Endothelial cell of umbilical vein (primary cell): ENCODE results near the gene CERK. TPM values are rescaled to one million over a fixed set of nuclear protein-coding genes. Genes with fewer than 3 reads are reported as not detected.

ENCODE experiments used
- BruUV-seq: library from RNA; stranded (reverse); fragments of 400-500 nt; replicated peaks from 2 replicates; lab custom pipeline; 2021; lab: Mats Ljungman, UMichigan
- CTCF ChIA-PET: fragments of 300-600, 350-600 bp; sonication (Branson Sonifier 250); formaldehyde crosslinking; loops from one replicate; lab custom pipeline; 2021; ENCODE audit warnings: antibody characterized with exemption, inconsistent platforms; lab: Charles Lee
- POLR2A ChIA-PET: fragments of 300-600, 350-600 bp; sonication (Branson Sonifier 250); formaldehyde crosslinking; loops from one replicate; lab custom pipeline; 2021; ENCODE audit warnings: antibody characterized with exemption, inconsistent platforms; lab: Charles Lee
- DNase-seq: peaks from one replicate; pipeline ENCODE4 v3.0.0-alpha.2; 2011; ENCODE audit warnings: low read depth, low spot score
- FAIRE-seq: peaks from 2 replicates; lab custom pipeline; 2011; peaks lifted over from hg19 to GRCh38; lab: Jason Lieb, UNC
- H2AFZ ChIP-seq: 2 replicates; pipeline ENCODE4 v1.6.0; 2012; ENCODE audit warnings: low read depth, low read length, control low read depth, inconsistent platforms
- H3K27ac ChIP-seq: 2 replicates; pipeline ENCODE4 v1.5.1; 2011; ENCODE audit warnings: low read depth, mild to moderate bottlenecking, control low read depth, low read length, moderate library complexity; ENCODE audit not compliant: insufficient read depth
- H3K27me3 ChIP-seq, 2 experiments: 2 replicates each; pipeline versions ENCODE4 v1.6.0 to v1.6.1; 2011; ENCODE audit warnings: low read length in 2 of 2, mixed read lengths in 1 of 2; ENCODE audit not compliant: control insufficient read depth in 2 of 2, insufficient read depth in 2 of 2
- H3K36me3 ChIP-seq, 2 experiments: 2 replicates in 1 of 2; 3 replicates in 1 of 2; pipeline ENCODE4 v1.5.1; 2011; ENCODE audit warnings: low read length in 2 of 2, mild to moderate bottlenecking in 1 of 2, moderate library complexity in 1 of 2; ENCODE audit not compliant: control insufficient read depth in 2 of 2, insufficient read depth in 2 of 2; ENCODE audit errors: extremely low read depth in 1 of 2
- H3K4me1 ChIP-seq: 3 replicates; pipeline ENCODE4 v1.5.1; 2011; ENCODE audit warnings: mild to moderate bottlenecking, low read length; ENCODE audit not compliant: control insufficient read depth, insufficient read depth; ENCODE audit errors: extremely low read depth
- H3K4me2 ChIP-seq: 2 replicates; pipeline ENCODE4 v1.6.1; 2011; ENCODE audit warnings: low read length, control low read depth, mixed read lengths; ENCODE audit not compliant: insufficient read depth
- H3K4me3 ChIP-seq, 3 experiments: fragments of 200-600 bp in 1 of 3; sonication (generic), shearing (Covaris generic) in 1 of 3; replicated peaks in 1 of 3; 2 replicates each; pipeline ENCODE4 v1.5.1; 2011 to 2016; ENCODE audit warnings: control low read depth in 3 of 3, low read length in 3 of 3, mild to moderate bottlenecking in 2 of 3, inconsistent platforms in 1 of 3, low read depth in 1 of 3, moderate library complexity in 1 of 3; ENCODE audit not compliant: insufficient read depth in 1 of 3
- H3K79me2 ChIP-seq: 2 replicates; pipeline ENCODE4 v1.6.0; 2012; ENCODE audit warnings: low read length, inconsistent platforms; ENCODE audit not compliant: control insufficient read depth, insufficient read depth
- H3K9ac ChIP-seq: replicated peaks from 2 replicates; pipeline ENCODE3; 2011; ENCODE audit warnings: low read length, control low read depth; ENCODE audit not compliant: insufficient read depth; ENCODE audit errors: extremely low read depth
- H3K9me1 ChIP-seq: replicated peaks from 3 replicates; pipeline ENCODE4 v1.6.0; 2011; ENCODE audit warnings: mild to moderate bottlenecking, low read length; ENCODE audit not compliant: control insufficient read depth, insufficient read depth; ENCODE audit errors: extremely low read depth
- H3K9me3 ChIP-seq: replicated peaks from 2 replicates; pipeline ENCODE4 v1.5.1; 2012; ENCODE audit warnings: low read length, inconsistent platforms; ENCODE audit not compliant: control insufficient read depth, insufficient read depth
- H4K20me1 ChIP-seq: replicated peaks from 2 replicates; pipeline ENCODE3; 2011; ENCODE audit warnings: mild to moderate bottlenecking, low read length; ENCODE audit not compliant: control insufficient read depth, insufficient read depth; ENCODE audit errors: extremely low read depth
- EZH2 ChIP-seq: IDR thresholded peaks from 2 replicates; pipeline ENCODE4 v1.6.1; 2012; ENCODE audit warnings: borderline replicate concordance, low read depth, mild to moderate bottlenecking, moderate library complexity, low read length, inconsistent platforms; ENCODE audit not compliant: severe bottlenecking
- FOS ChIP-seq: IDR thresholded peaks from 2 replicates; pipeline ENCODE4 v1.6.1; 2011; ENCODE audit warnings: mild to moderate bottlenecking, low read length, moderate library complexity, borderline replicate concordance; ENCODE audit not compliant: insufficient read depth
- GATA2 ChIP-seq: IDR thresholded peaks from 2 replicates; pipeline ENCODE4 v1.7.0; 2011; ENCODE audit warnings: low read depth, mild to moderate bottlenecking, moderate library complexity, mixed read lengths, low read length; ENCODE audit not compliant: insufficient read length, insufficient read depth
- JUN ChIP-seq: IDR thresholded peaks from 2 replicates; pipeline ENCODE4 v1.6.1; 2011; ENCODE audit warnings: borderline replicate concordance, low read depth; ENCODE audit not compliant: insufficient read length, insufficient read depth
- MYC ChIP-seq: IDR thresholded peaks from one replicate; pipeline ENCODE4 v1.6.1; 2011; ENCODE audit warnings: mild to moderate bottlenecking, low read depth, low read length
- POLR2A ChIP-seq: IDR thresholded peaks from 2 replicates; pipeline ENCODE4 v1.6.1; 2012; ENCODE audit warnings: low read depth, mild to moderate bottlenecking, control low read depth, low read length
- POLR2AphosphoS5 ChIP-seq: IDR thresholded peaks from 2 replicates; pipeline ENCODE4 v1.6.1; 2012; ENCODE audit warnings: low read depth, mild to moderate bottlenecking, control low read depth, low read length, moderate library complexity; ENCODE audit not compliant: insufficient read depth
- dilution Hi-C: fragments of 300-500 bp; cut with MboI; formaldehyde crosslinking; loops from one replicate; pipeline ENCODE4 v1.15.0; 2019; ENCODE audit warnings: low sequenced_read_pairs; ENCODE audit not compliant: extremely low pct_ligation_motif_present
- intact Hi-C: fragments of 100-400 bp; cut with micrococcal nuclease; formaldehyde crosslinking; loops from one replicate; pipeline ENCODE4 v1.10.0; 2022
- polyA plus RNA-seq, 4 experiments: library from polyadenylated mRNA; depleted of rRNA in 3 of 4; stranded (reverse) in 3 of 4; unstranded in 1 of 4; fragments of >200 nt; gene quantifications; 2 replicates each; pipeline versions ENCODE4 v1.2.1 to v1.2.3, GENCODE V29; 2011 to 2012; ENCODE audit warnings: missing spikeins in 1 of 4
- total RNA-seq: library from RNA; stranded (reverse); gene quantifications from 2 replicates; pipeline ENCODE4 v1.2.3, GENCODE V29; 2021
- TF ChIP-seq, protein P1 (sequence below), 2 donors: IDR thresholded peaks; 1 replicate in 1 of 2; 2 replicates in 1 of 2; pipeline ENCODE4 v1.5.1; 2011; ENCODE audit warnings: low read length in 2 of 2, mild to moderate bottlenecking in 2 of 2, moderate library complexity in 2 of 2, control low read depth in 1 of 2, inconsistent platforms in 1 of 2, low read depth in 1 of 2; ENCODE audit not compliant: insufficient read depth in 1 of 2; ENCODE audit errors: extremely low read depth in 1 of 2
- TF ChIP-seq, protein P2 (sequence below): IDR thresholded peaks from 2 replicates; pipeline ENCODE4 v1.6.1; 2011; ENCODE audit not compliant: insufficient read depth, insufficient read length

CERK gene
- total and polyA plus RNA-seq, 2 donors (not counting 3 experiments of a cell fraction or from before 2014, with no cell fraction given) = 61.1 to 88.0 TPM

DNA sequence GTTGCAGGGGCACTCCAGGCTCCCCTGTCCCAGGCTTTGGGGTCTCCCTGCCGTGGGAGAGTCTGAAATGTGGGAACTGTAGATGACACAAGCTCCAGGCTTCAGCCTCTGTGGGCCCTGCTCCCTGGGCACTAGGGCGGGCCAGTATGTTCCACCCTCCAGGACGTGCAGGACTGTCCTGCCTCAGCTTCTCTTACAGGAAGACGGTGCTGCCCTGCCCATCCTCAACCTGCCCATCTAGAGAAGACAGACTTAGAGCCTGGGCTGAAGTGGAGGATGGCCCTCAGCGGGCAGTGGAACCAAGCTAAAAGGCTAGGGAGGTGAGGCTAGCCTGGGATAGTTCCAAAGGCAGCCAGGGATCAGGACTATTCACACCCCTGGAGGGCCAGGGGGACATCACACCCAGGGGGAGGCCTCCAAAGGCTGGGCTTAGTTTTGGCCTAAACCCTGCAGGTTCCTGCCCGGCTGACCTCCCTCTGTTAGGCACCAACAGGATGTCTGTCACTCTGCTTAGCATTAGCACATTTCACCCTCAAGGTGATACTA lies 4.0 kb upstream of the CERK start:
- Histone ChIP-seq H2AFZ (no peak overlapping the region), H3K9me3 (no peaks in the 10 kb centered on the region), H3K27me3 (no peaks in the 10 kb centered on the region), H3K4me3 (no peak overlapping the region), H3K4me2 (no peak overlapping the region), H3K4me1 (peaks cover 8% of the 10 kb centered on the region), H3K36me3 (no peaks in the 10 kb centered on the region), H3K27ac (no peak overlapping the region), H3K9ac (no peak overlapping the region), H4K20me1 (no peaks in the 10 kb centered on the region), H3K9me1 (no peaks in the 10 kb centered on the region), H3K79me2 (peaks cover 13% of the 10 kb centered on the region)
- ChIA-PET CTCF (interaction anchor here (0.9 to 4.3 kb wide), 4 partner anchors 17 to 61 kb away, joined by 3 to 40 read pairs (median 3); no protein-coding TSS in a partner anchor), POLR2A (interaction anchor here (0.6 to 0.7 kb wide), 2 partner anchors 21 to 117 kb away, joined by 3 read pairs; partner anchors contain the start of gene TBC1D22A)
- TF ChIP-seq JUN (no peak), POLR2AphosphoS5 (no peak), POLR2A (no peak), GATA2 (no peak), MYC (no peak), EZH2 (no peak), FOS (no peak)
- TF ChIP-seq, protein P1, sequence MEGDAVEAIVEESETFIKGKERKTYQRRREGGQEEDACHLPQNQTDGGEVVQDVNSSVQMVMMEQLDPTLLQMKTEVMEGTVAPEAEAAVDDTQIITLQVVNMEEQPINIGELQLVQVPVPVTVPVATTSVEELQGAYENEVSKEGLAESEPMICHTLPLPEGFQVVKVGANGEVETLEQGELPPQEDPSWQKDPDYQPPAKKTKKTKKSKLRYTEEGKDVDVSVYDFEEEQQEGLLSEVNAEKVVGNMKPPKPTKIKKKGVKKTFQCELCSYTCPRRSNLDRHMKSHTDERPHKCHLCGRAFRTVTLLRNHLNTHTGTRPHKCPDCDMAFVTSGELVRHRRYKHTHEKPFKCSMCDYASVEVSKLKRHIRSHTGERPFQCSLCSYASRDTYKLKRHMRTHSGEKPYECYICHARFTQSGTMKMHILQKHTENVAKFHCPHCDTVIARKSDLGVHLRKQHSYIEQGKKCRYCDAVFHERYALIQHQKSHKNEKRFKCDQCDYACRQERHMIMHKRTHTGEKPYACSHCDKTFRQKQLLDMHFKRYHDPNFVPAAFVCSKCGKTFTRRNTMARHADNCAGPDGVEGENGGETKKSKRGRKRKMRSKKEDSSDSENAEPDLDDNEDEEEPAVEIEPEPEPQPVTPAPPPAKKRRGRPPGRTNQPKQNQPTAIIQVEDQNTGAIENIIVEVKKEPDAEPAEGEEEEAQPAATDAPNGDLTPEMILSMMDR (IDR thresholded peaks at IDR 0.05; ENCODE audit: extremely low read depth in 1 of 2, insufficient read depth in 1 of 2, low read depth in 1 of 2, low read length in 2 of 2) = no peak
- TF ChIP-seq, protein P2, sequence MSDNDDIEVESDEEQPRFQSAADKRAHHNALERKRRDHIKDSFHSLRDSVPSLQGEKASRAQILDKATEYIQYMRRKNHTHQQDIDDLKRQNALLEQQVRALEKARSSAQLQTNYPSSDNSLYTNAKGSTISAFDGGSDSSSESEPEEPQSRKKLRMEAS = no peak
- intact Hi-C loops = no loop called here
- no TSS peak for BruUV-seq
- DNase-seq = no peak
- dilution Hi-C loops = no loop called here
- no peak for FAIRE-seq
